Smooth muscle cell (in vitro differentiated cells): ENCODE data around the gene TOR4A. TPM values are rescaled to one million over a fixed set of nuclear protein-coding genes. Genes with fewer than 3 reads are reported as not detected.
A peak's percentile ranks its signal among the peaks of the same experiment; 100 is the strongest.

Experiments used
- DNase-seq: peaks from one replicate; lab custom pipeline; 2025; ENCODE audit not compliant: unreplicated experiment; lab: John Stamatoyannopoulos, UW
- H2AFZ ChIP-seq: fragments of 200-600 bp; sonication (generic); 2 replicates; pipeline ENCODE4 v1.6.0; 2016; ENCODE audit warnings: antibody characterized with exemption, low read depth, mild to moderate bottlenecking
- H3F3A ChIP-seq: fragments of 200-600 bp; sonication (generic); 2 replicates; pipeline ENCODE4 v1.6.0; 2017; ENCODE audit warnings: antibody characterized with exemption, low read depth
- H3K27ac ChIP-seq: fragments of 200-600 bp; sonication (generic); 2 replicates; pipeline ENCODE4 v1.5.1; 2016; ENCODE audit warnings: low read depth, mild to moderate bottlenecking
- H3K27me3 ChIP-seq: fragments of 200-600 bp; sonication (generic); 2 replicates; pipeline ENCODE4 v1.6.1; 2016; ENCODE audit warnings: low read depth, mild to moderate bottlenecking
- H3K36me3 ChIP-seq: fragments of 200-600 bp; sonication (generic); 2 replicates; pipeline ENCODE4 v1.5.1; 2016; ENCODE audit warnings: low read depth
- H3K4me1 ChIP-seq: fragments of 200-600 bp; sonication (generic); 2 replicates; pipeline ENCODE4 v1.5.1; 2016; ENCODE audit warnings: low read depth
- H3K4me2 ChIP-seq: fragments of 200-600 bp; sonication (generic); 2 replicates; pipeline ENCODE4 v1.6.0; 2016; ENCODE audit warnings: mild to moderate bottlenecking
- H3K4me3 ChIP-seq: fragments of 200-600 bp; sonication (generic); 2 replicates; pipeline ENCODE4 v1.5.1; 2016; ENCODE audit warnings: mild to moderate bottlenecking
- H3K79me2 ChIP-seq: fragments of 200-600 bp; sonication (generic); 2 replicates; pipeline ENCODE4 v1.6.0; 2016; ENCODE audit warnings: low read depth, mild to moderate bottlenecking
- H3K9ac ChIP-seq: fragments of 200-600 bp; sonication (generic); 2 replicates; pipeline ENCODE4 v1.6.0; 2016; ENCODE audit warnings: low read depth
- H3K9me3 ChIP-seq: fragments of 200-600 bp; sonication (generic); replicated peaks from 2 replicates; pipeline ENCODE4 v1.5.1; 2016; ENCODE audit warnings: low read depth
- H4K20me1 ChIP-seq: fragments of 200-600 bp; sonication (generic); 2 replicates; pipeline ENCODE4 v1.6.0; 2016; ENCODE audit warnings: low read depth
- CTCF ChIP-seq: fragments of 200-600 bp; sonication (generic); IDR thresholded peaks from 2 replicates; pipeline ENCODE4 v1.5.1; 2017; ENCODE audit warnings: borderline replicate concordance, mild to moderate bottlenecking, antibody characterized with exemption; ENCODE audit not compliant: insufficient read depth, poor library complexity, severe bottlenecking
- WGBS: methylation state at CpG from one replicate; pipeline ENCODE4 v1.1.7; 2016; ENCODE audit warnings: low lambda C conversion rate; 5-methylcytosine and 5-hydroxymethylcytosine counted together
- polyA plus RNA-seq: library from polyadenylated mRNA; unstranded; fragments of >200 nt; fragmentation: Nextera tagmentation; extraction: Ambion mirVana; gene quantifications from 2 replicates; pipeline ENCODE4 v1.2.1, GENCODE V29; 2016
- total RNA-seq: library from RNA; depleted of rRNA; stranded (reverse); fragments of >200 nt; gene quantifications from 2 replicates; pipeline ENCODE4 v1.2.3, GENCODE V29; 2014

TOR4A gene
- total and polyA plus RNA-seq, 2 experiments from 2014 or later: 5.5 to 6.3 TPM

GRCh38 chr9:137278061-137278701 lies 655 bp downstream of the TOR4A start:
- Histone ChIP-seq H3K9me3 (no peaks in the 10 kb centered on the region), H3K79me2 (no peaks in the 10 kb centered on the region), H4K20me1 (peaks cover 34% of the 10 kb centered on the region), H3K36me3 (no peaks in the 10 kb centered on the region), H3K4me1 (peaks cover 15% of the 10 kb centered on the region), H3F3A (no peaks in the 10 kb centered on the region), H3K9ac (no peak overlapping the region), H3K27ac (no peak overlapping the region), H3K4me3 (peak overlapping the region; percentile 50), H2AFZ (no peak overlapping the region), H3K4me2 (peak overlapping the region; percentile 88), H3K27me3 (peaks cover 12% of the 10 kb centered on the region)
- DNase-seq: no peak
- 57% methylated on average over 34 of the region's 54 CpGs for WGBS
- no peak for TF ChIP-seq CTCF

GRCh38 chr9:137278721-137279711 lies 1.5 kb downstream of the TOR4A start:
- H3F3A ChIP-seq: no peaks in the 10 kb centered on the region
- H3K4me3 ChIP-seq: no peak overlapping the region
- WGBS: 94% methylated on average over 112 of the region's 139 CpGs
- TF ChIP-seq CTCF: no peak
- no peaks in the 10 kb centered on the region for H3K36me3 ChIP-seq
- no peak for DNase-seq
- H3K27ac ChIP-seq: no peak overlapping the region
- peak overlapping the region; percentile 88 for H3K4me2 ChIP-seq
- H2AFZ ChIP-seq: no peak overlapping the region
- no peaks in the 10 kb centered on the region for H3K79me2 ChIP-seq
- H3K4me1 ChIP-seq: peaks cover 15% of the 10 kb centered on the region
- H3K9me3 ChIP-seq: no peaks in the 10 kb centered on the region
- peaks cover 12% of the 10 kb centered on the region for H3K27me3 ChIP-seq
- H4K20me1 ChIP-seq: peaks cover 30% of the 10 kb centered on the region
- no peak overlapping the region for H3K9ac ChIP-seq

- Histone ChIP-seq H2AFZ (no peak overlapping the region), H3K27me3 (peaks cover 12% of the 10 kb centered on the region), H4K20me1 (peaks cover 25% of the 10 kb centered on the region), H3K9me3 (no peaks in the 10 kb centered on the region), H3K27ac (no peak overlapping the region), H3K36me3 (no peaks in the 10 kb centered on the region), H3F3A (no peaks in the 10 kb centered on the region), H3K4me2 (no peak overlapping the region), H3K79me2 (no peaks in the 10 kb centered on the region), H3K4me1 (peaks cover 15% of the 10 kb centered on the region), H3K9ac (no peak overlapping the region), H3K4me3 (no peak overlapping the region)
- no peak for DNase-seq
- whole genome bisulfite sequencing: 97% methylated on average over 41 of the region's 41 CpGs
- TF ChIP-seq CTCF: no peak
These were observed 2.4 kb downstream of the TOR4A start for GRCh38 chr9:137279741-137280473.
